A549 (cell line): ENCODE data around the gene TLR9. TPM values are rescaled to one million over a fixed set of nuclear protein-coding genes. Genes with fewer than 3 reads are reported as not detected.

Source experiments
- ATAC-seq, 2 experiments: fragments of 200-7000 bp in 1 of 2; fragments of >200 bp in 1 of 2; cut with Nextera tagmentation in 1 of 2; cut with Tn5 transposase in 1 of 2; 3 replicates each; pipeline versions ENCODE4 v1.8.0 to v1.9.1; 2018 to 2020; ENCODE audit warnings: mild to moderate bottlenecking in 1 of 2, moderate library complexity in 1 of 2
- CTCF ChIA-PET: fragments of 300-600 bp; sonication (Branson Sonifier 250); formaldehyde crosslinking; extraction: SDS; loops from one replicate; lab custom pipeline; 2021; ENCODE audit warnings: antibody characterized with exemption, inconsistent platforms; lab: Yijun Ruan, JAX
- POLR2A ChIA-PET: fragments of 350-600 bp; formaldehyde crosslinking; extraction: SDS; loops from one replicate; lab custom pipeline; 2021; ENCODE audit warnings: antibody characterized with exemption, inconsistent platforms; lab: Yijun Ruan, JAX
- DNase-seq, 2 experiments: peaks; one replicate each; pipeline versions ENCODE4 v3.0.0 to v3.0.0-alpha.2; 2011 to 2016; ENCODE audit warnings: low read depth in 1 of 2, low spot score in 1 of 2
- FAIRE-seq: peaks from 2 replicates; lab custom pipeline; 2011; peaks lifted over from hg19 to GRCh38; lab: Jason Lieb, UNC
- H3K27ac ChIP-seq, 2 experiments: fragments of >200 bp; sonication (Bioruptor Twin); formaldehyde crosslinking; 3 replicates each; pipeline ENCODE4 v1.5.1; 2016 to 2017
- H3K4me1 ChIP-seq: fragments of >200 bp; sonication (Bioruptor Twin); formaldehyde crosslinking; 3 replicates; pipeline ENCODE4 v1.6.1; 2016
- H3K4me2 ChIP-seq: fragments of >200 bp; sonication (Bioruptor Twin); formaldehyde crosslinking; 3 replicates; pipeline ENCODE4 v1.6.1; 2016
- H3K4me3 ChIP-seq: fragments of >200 bp; sonication (Bioruptor Twin); formaldehyde crosslinking; 3 replicates; pipeline ENCODE4 v1.5.1; 2016
- H3K9me3 ChIP-seq: fragments of >200 bp; sonication (Bioruptor Twin); formaldehyde crosslinking; 3 replicates; pipeline ENCODE4 v1.6.1; 2016
- BHLHE40 ChIP-seq: IDR thresholded peaks from 2 replicates; pipeline ENCODE4 v1.6.1; 2012; ENCODE audit warnings: low read depth, low read length, inconsistent platforms
- CBX2 ChIP-seq: fragments of 200-600 bp; sonication (generic); IDR thresholded peaks from 2 replicates; pipeline ENCODE4 v1.6.1; 2016; ENCODE audit warnings: low read depth, mild to moderate bottlenecking, borderline replicate concordance
- CBX8 ChIP-seq: fragments of 200-600 bp; sonication (generic); IDR thresholded peaks from 2 replicates; pipeline ENCODE4 v1.6.1; 2016
- CHD4 ChIP-seq: fragments of 200-600 bp; sonication (generic); IDR thresholded peaks from 2 replicates; pipeline ENCODE4 v1.6.1; 2016; ENCODE audit warnings: antibody characterized with exemption, mild to moderate bottlenecking, borderline replicate concordance
- EHF ChIP-seq: fragments of 250-450 bp; sonication (Bioruptor Pico); IDR thresholded peaks from 2 replicates; pipeline ENCODE4 v1.5.0; 2020; ENCODE audit warnings: mild to moderate bottlenecking
- EP300 ChIP-seq, 2 experiments: fragments of >200 bp; sonication (Bioruptor Twin); formaldehyde crosslinking; IDR thresholded peaks; 2 replicates in 1 of 2; 3 replicates in 1 of 2; pipeline ENCODE4 v1.6.1; 2016 to 2017
- ESRRA ChIP-seq: fragments of 150-350 bp; IDR thresholded peaks from 2 replicates; pipeline ENCODE4 v1.6.1; 2014; ENCODE audit warnings: mild to moderate bottlenecking, low read length, borderline replicate concordance
- FOSL2 ChIP-seq, 2 experiments: fragments of 450-650 bp in 1 of 2; fragments of >200 bp in 1 of 2; sonication (Bioruptor Twin) in 1 of 2; formaldehyde crosslinking; IDR thresholded peaks; 2 replicates each; pipeline versions ENCODE4 v1.5.0 to v1.6.1; 2016 to 2020; ENCODE audit warnings: mild to moderate bottlenecking in 1 of 2, moderate library complexity in 1 of 2
- FOXS1 ChIP-seq: fragments of 250-450 bp; sonication (Bioruptor Pico); IDR thresholded peaks from 2 replicates; pipeline ENCODE4 v1.5.0; 2020; ENCODE audit warnings: mild to moderate bottlenecking, moderate library complexity
- GATA3 ChIP-seq: IDR thresholded peaks from 2 replicates; pipeline ENCODE4 v1.6.1; 2012; ENCODE audit warnings: borderline replicate concordance
- HDAC2 ChIP-seq: fragments of 200-600 bp; sonication (generic); IDR thresholded peaks from 2 replicates; pipeline ENCODE4 v1.6.1; 2016
- HOXB5 ChIP-seq: fragments of 250-450 bp; sonication (Bioruptor Pico); IDR thresholded peaks from 2 replicates; pipeline ENCODE4 v1.5.0; 2020; ENCODE audit warnings: mild to moderate bottlenecking, moderate library complexity
- JUN ChIP-seq, 2 experiments: fragments of >200 bp; sonication (Bioruptor Twin); formaldehyde crosslinking; IDR thresholded peaks; 2 replicates in 1 of 2; 3 replicates in 1 of 2; pipeline ENCODE4 v1.6.1; 2016 to 2017
- JUNB ChIP-seq: fragments of >200 bp; sonication (Bioruptor Twin); formaldehyde crosslinking; IDR thresholded peaks from 2 replicates; pipeline ENCODE4 v1.6.1; 2016
- KDM5A ChIP-seq: fragments of 200-600 bp; sonication (generic); IDR thresholded peaks from 2 replicates; pipeline ENCODE4 v1.6.1; 2016; ENCODE audit warnings: antibody characterized with exemption, mild to moderate bottlenecking
- NPAS2 ChIP-seq: fragments of 250-450 bp; sonication (Bioruptor Pico); IDR thresholded peaks from 2 replicates; pipeline ENCODE4 v1.8.0; 2022; ENCODE audit warnings: mild to moderate bottlenecking, moderate library complexity, borderline replicate concordance
- PHF8 ChIP-seq: fragments of 200-600 bp; sonication (generic); IDR thresholded peaks from 2 replicates; pipeline ENCODE4 v1.6.1; 2016; ENCODE audit warnings: low read depth, mild to moderate bottlenecking, antibody characterized with exemption, moderate library complexity, borderline replicate concordance
- POLR2A ChIP-seq: IDR thresholded peaks from 2 replicates; pipeline ENCODE4 v1.6.1; 2012; ENCODE audit warnings: mild to moderate bottlenecking, low read length
- RCOR1 ChIP-seq: fragments of 150-350 bp; IDR thresholded peaks from 2 replicates; pipeline ENCODE4 v1.6.1; 2014; ENCODE audit warnings: antibody characterized with exemption, low read length, low read depth
- RFX5 ChIP-seq: fragments of 450-650 bp; IDR thresholded peaks from 2 replicates; pipeline ENCODE4 v1.7.1; 2014; ENCODE audit warnings: antibody characterized with exemption, mild to moderate bottlenecking, moderate library complexity
- RNF2 ChIP-seq: fragments of 200-600 bp; sonication (generic); IDR thresholded peaks from 2 replicates; pipeline ENCODE4 v1.6.1; 2016; ENCODE audit warnings: low read depth, mild to moderate bottlenecking, antibody characterized with exemption, moderate library complexity, borderline replicate concordance
- SMC3 ChIP-seq: fragments of >200 bp; sonication (Bioruptor Twin); formaldehyde crosslinking; IDR thresholded peaks from 3 replicates; pipeline ENCODE4 v1.6.1; 2018; ENCODE audit warnings: inconsistent platforms
- ZSCAN20 ChIP-seq: fragments of 250-450 bp; sonication (Bioruptor Pico); IDR thresholded peaks from 2 replicates; pipeline ENCODE4 v1.8.0; 2022; ENCODE audit warnings: mild to moderate bottlenecking, moderate library complexity
- WGBS: methylation state at CpG from one replicate; pipeline ENCODE4 v1.1.6; 2017; ENCODE audit errors: missing lambda C conversion rate; 5-methylcytosine and 5-hydroxymethylcytosine counted together
- polyA plus RNA-seq, 4 experiments: library from polyadenylated mRNA; depleted of rRNA in 3 of 4; stranded (reverse); fragments of >200 nt; fragmentation: RNase III in 1 of 4; extraction: RNeasy Plus Mini Kit Qiagen cat#74134 plus additional on column Dnase treatment in 1 of 4; gene quantifications; 2 replicates in 3 of 4; 3 replicates in 1 of 4; pipeline ENCODE4 v1.2.3, GENCODE V29; 2011 to 2017
- TF ChIP-seq, protein P1 (sequence below): fragments of 150-350 bp; IDR thresholded peaks from 2 replicates; pipeline ENCODE4 v1.6.1; 2014; ENCODE audit warnings: low read depth, mild to moderate bottlenecking, low read length
- TF ChIP-seq, protein P2 (sequence below): IDR thresholded peaks from 2 replicates; pipeline ENCODE4 v1.6.1; 2012
- TF ChIP-seq, protein P3 (sequence below): fragments of >200 bp; sonication (Bioruptor Twin); formaldehyde crosslinking; IDR thresholded peaks from 3 replicates; pipeline ENCODE4 v1.6.1; 2016

Gene TLR9
- polyA plus RNA-seq, 2 of the 4 experiments (the other 2 are of a cell fraction): 0.04 TPM; not detected in 1

DNA sequence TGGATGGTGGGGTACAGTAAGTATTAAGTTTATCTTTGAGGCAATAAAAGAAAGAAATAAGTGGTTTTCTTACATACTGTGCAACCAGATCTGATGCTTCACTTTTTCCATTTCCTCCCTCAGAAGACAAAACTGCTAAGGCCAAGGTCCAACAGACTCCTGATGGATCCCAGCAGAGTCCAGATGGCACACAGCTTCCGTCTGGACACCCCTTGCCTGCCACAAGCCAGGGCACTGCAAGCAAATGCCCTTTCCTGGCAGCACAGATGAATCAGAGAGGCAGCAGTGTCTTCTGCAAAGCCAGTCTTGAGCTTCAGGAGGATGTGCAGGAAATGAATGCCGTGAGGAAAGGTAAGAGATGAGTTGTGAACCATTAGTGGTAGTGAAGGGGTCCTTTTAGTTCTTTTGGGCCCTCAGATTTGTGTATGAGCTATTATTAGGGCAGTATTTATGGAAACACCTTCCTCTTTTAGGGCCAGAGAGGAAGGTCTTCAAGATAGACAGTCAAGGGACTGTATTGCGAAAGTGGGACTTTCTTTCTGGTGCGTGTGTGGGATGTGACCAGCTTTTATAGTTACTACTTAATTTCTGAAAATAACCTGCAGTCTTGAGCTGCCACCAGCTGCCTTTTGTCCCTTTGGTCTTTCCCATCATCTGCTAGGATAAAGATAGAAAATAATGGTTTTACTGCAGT, 22.9 kb downstream of the TLR9 start:
- ChIA-PET POLR2A (interaction anchor here (1.2 kb wide), 1 partner anchor 48 kb away, joined by 3 read pairs; the partner anchor contains the start of gene POC1A), CTCF (interaction anchor here (1.1 to 13.3 kb wide), 2 partner anchors 19 to 30 kb away, joined by 4 to 119 read pairs; partner anchors contain the start of gene TLR9)
- FAIRE-seq (no peak), ATAC-seq (no peak)
- Histone ChIP-seq H3K27ac (no peak overlapping the region), H3K4me3 (no peak overlapping the region), H3K4me2 (no peak overlapping the region), H3K4me1 (peaks cover 9% of the 10 kb centered on the region)
- 91% methylated on average over 4 of the region's 4 CpGs for WGBS
- TF ChIP-seq SMC3 (no peak), CHD4 (no peak), POLR2A (no peak), ZSCAN20 (CRISPR knock-in tag) (no peak), KDM5A (no peak), CBX2 (no peak), CBX8 (no peak), GATA3 (no peak), FOSL2 (IDR thresholded peaks at IDR 0.05) (no peak), FOSL2 (CRISPR knock-in tag; IDR thresholded peaks at IDR 0.05) (no peak), ESRRA (no peak), PHF8 (no peak), BHLHE40 (no peak)
- TF ChIP-seq, all 56 proteins: peak for 0
- no peaks in the 10 kb centered on the region for H3K9me3 ChIP-seq
- DNase-seq: no peak

DNA sequence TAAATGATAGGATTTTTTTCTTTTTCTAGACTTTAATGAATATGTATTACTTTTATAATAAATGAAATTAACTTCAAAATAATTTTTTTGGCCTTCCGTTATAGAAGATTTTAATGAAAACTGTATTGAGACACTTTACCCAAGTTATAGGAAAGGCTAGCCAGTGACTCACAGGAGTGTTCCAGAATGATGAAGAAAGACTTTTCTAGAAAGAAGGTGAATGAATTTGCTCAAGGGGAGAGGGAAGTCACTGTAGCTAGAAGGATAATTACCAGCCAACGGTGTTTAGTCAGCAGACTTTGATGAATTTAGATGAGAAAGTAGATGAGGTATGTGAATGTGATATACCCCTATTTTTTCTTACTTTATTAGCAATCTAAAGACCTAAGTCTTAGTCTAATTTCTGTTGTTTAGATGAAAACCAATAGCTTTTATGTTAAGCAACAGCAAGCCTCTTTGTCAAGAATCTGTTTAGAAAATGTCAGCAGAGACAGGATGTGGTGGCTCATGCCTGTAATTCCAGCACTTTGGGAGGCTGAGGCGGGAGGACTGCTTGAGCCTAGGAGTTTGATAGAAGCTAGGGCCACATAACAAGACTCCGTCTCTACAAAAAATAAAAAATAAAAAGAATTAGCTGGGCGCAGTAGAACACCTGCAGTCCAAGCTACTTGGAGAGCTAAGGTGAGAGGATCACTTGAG, 24.3 kb downstream of the TLR9 start:
- DNase-seq (no peak), ATAC-seq (no peak), FAIRE-seq (no peak)
- Histone ChIP-seq H3K4me2 (no peak overlapping the region), H3K9me3 (no peaks in the 10 kb centered on the region), H3K27ac (no peak overlapping the region), H3K4me3 (no peak overlapping the region), H3K4me1 (peaks cover 19% of the 10 kb centered on the region)
- CTCF ChIA-PET: interaction anchor here (1.0 to 13.3 kb wide), 2 partner anchors 20 to 30 kb away, joined by 4 to 119 read pairs; partner anchors contain the start of gene TLR9
- 91% methylated on average over 5 of the region's 5 CpGs for WGBS
- POLR2A ChIA-PET: no interaction called here
- TF ChIP-seq NPAS2 (CRISPR knock-in tag): no peak
- no peak for TF ChIP-seq FOSL2 (IDR thresholded peaks at IDR 0.05)
- TF ChIP-seq FOSL2 (CRISPR knock-in tag; IDR thresholded peaks at IDR 0.05): no peak
- no peak for TF ChIP-seq RCOR1
- no peak for TF ChIP-seq JUN (IDR thresholded peaks at IDR 0.05)
- TF ChIP-seq, protein P1, sequence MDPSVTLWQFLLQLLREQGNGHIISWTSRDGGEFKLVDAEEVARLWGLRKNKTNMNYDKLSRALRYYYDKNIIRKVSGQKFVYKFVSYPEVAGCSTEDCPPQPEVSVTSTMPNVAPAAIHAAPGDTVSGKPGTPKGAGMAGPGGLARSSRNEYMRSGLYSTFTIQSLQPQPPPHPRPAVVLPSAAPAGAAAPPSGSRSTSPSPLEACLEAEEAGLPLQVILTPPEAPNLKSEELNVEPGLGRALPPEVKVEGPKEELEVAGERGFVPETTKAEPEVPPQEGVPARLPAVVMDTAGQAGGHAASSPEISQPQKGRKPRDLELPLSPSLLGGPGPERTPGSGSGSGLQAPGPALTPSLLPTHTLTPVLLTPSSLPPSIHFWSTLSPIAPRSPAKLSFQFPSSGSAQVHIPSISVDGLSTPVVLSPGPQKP: no peak
- TF ChIP-seq JUNB: no peak

DNA sequence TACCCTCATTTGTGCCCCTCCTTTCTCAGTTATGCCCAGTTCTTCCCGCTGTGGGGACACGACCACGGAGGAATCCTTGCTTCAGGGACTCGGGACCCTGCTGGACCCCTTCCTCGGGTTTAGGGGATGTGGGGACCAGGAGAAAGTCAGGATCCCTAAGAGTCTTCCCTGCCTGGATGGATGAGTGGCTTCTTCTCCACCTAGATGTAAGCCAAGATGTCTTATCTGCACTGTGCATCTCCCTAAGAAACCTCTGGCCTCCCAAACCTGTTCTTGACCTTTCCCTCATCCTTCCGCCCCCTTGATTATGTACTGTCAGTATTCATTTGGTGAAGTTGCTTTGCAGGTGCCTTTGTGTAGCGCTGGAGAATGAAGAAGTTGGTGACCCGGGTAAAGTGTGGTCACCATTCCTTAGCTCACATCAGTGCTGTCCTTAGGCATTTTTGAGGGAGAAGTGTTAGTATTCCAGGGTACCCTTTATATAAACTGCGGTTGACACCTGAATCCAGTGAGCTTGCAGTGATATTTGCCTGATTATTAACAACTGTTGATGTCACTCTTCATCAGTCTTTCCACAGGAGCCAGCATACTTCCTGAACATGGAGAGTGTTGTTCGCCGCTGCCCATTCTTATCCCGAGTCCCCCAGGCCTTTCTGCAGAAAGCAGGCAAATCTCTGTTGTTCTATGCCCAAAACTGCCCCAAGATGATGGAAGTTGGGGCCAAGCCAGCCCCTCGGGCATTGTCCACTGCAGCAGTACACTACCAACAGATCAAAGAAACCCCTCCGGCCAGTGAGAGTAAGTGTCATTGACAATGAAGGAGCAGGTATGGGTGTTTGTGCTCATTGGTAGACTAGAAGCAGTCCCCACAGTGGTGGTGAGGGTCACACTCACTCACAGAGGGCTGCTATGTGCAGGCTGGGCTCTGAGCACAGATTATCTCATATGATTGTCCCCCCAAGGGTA, 26.5 kb downstream of the TLR9 start:
- ATAC-seq: peak in 1 of 2 experiments; percentile 9; a peak in 3 of 6 replicates
- H3K9me3 ChIP-seq: no peaks in the 10 kb centered on the region
- 70% methylated on average over 10 of the region's 14 CpGs for WGBS
- H3K27ac ChIP-seq: peak overlapping the region; percentile 93 to 96
- no peak for TF ChIP-seq RFX5
- TF ChIP-seq, protein P2, sequence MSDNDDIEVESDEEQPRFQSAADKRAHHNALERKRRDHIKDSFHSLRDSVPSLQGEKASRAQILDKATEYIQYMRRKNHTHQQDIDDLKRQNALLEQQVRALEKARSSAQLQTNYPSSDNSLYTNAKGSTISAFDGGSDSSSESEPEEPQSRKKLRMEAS: no peak
- TF ChIP-seq, protein P3, sequence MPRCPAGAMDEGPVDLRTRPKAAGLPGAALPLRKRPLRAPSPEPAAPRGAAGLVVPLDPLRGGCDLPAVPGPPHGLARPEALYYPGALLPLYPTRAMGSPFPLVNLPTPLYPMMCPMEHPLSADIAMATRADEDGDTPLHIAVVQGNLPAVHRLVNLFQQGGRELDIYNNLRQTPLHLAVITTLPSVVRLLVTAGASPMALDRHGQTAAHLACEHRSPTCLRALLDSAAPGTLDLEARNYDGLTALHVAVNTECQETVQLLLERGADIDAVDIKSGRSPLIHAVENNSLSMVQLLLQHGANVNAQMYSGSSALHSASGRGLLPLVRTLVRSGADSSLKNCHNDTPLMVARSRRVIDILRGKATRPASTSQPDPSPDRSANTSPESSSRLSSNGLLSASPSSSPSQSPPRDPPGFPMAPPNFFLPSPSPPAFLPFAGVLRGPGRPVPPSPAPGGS: no peak
- TF ChIP-seq JUNB: no peak
- TF ChIP-seq JUN (IDR thresholded peaks at IDR 0.05): no peak
- no peak for TF ChIP-seq HDAC2
- TF ChIP-seq RNF2: no peak
- no peak for TF ChIP-seq CHD4
- no peak for TF ChIP-seq FOXS1 (CRISPR knock-in tag)
- no peak for TF ChIP-seq EP300 (IDR thresholded peaks at IDR 0.05)
- TF ChIP-seq PHF8: no peak
- no peak for TF ChIP-seq EHF
- TF ChIP-seq SMC3: no peak
- no peak for TF ChIP-seq HOXB5
- TF ChIP-seq ESRRA: no peak
- no peak for FAIRE-seq
- peak overlapping the region; percentile 94 for H3K4me2 ChIP-seq
- DNase-seq: no peak
- ChIA-PET CTCF (no interaction called here), POLR2A (no interaction called here)
- H3K4me3 ChIP-seq: peak overlapping the region; percentile 68
- H3K4me1 ChIP-seq: peaks cover 22% of the 10 kb centered on the region
